Activated CD4-positive, alpha-beta memory T cell treated with anti-CD3 and anti-CD28 coated beads, Interleukin-2, amount 10 ng/mL, durations not matched to agents 7 days and 5 days (primary cell): ENCODE measurements around the gene CMBL. TPM values are rescaled to one million over a fixed set of nuclear protein-coding genes. Genes with fewer than 3 reads are reported as not detected.
A peak's percentile ranks its signal among the peaks of the same experiment; 100 is the strongest.
"Not testable (repeated sequence)": the region's sequence is repeated elsewhere in the genome, so short reads cannot be mapped to it uniquely, and the experiment has no call there.

Experiments used
- CTCF ChIA-PET: fragments of 350-600 bp; sonication (Branson Sonifier 250); formaldehyde crosslinking; loops from one replicate; lab custom pipeline; 2021; ENCODE audit warnings: antibody characterized with exemption, inconsistent platforms; lab: Charles Lee
- POLR2A ChIA-PET: fragments of 350-600 bp; sonication (Branson Sonifier 250); formaldehyde crosslinking; loops from one replicate; lab custom pipeline; 2021; ENCODE audit warnings: antibody characterized with exemption; lab: Charles Lee
- DNase-seq: peaks from one replicate; pipeline ENCODE4 v3.0.0-alpha.2; 2020
- H3K27ac Mint-ChIP-seq: one replicate; pipeline ENCODE4 v1.8.0; 2021; ENCODE audit warnings: mild to moderate bottlenecking, mixed read lengths
- H3K27me3 Mint-ChIP-seq: one replicate; pipeline ENCODE4 v1.8.0; 2021; ENCODE audit warnings: mixed read lengths
- H3K36me3 Mint-ChIP-seq: one replicate; pipeline ENCODE4 v1.8.0; 2021; ENCODE audit warnings: low read depth, mixed read lengths
- H3K4me1 Mint-ChIP-seq: one replicate; pipeline ENCODE4 v1.8.0; 2021; ENCODE audit warnings: mixed read lengths
- H3K4me3 Mint-ChIP-seq: one replicate; pipeline ENCODE4 v1.8.0; 2021; ENCODE audit warnings: mild to moderate bottlenecking, mixed read lengths
- H3K9me3 Mint-ChIP-seq: one replicate; pipeline ENCODE4 v1.8.0; 2021; ENCODE audit warnings: mixed read lengths
- total RNA-seq, 2 experiments: library from RNA; stranded (reverse); gene quantifications; one replicate each; pipeline ENCODE4 v1.2.3, GENCODE V29; 2021

Gene CMBL
- total RNA-seq, 2 experiments from 2014 or later: 1.7 to 2.0 TPM

DNA sequence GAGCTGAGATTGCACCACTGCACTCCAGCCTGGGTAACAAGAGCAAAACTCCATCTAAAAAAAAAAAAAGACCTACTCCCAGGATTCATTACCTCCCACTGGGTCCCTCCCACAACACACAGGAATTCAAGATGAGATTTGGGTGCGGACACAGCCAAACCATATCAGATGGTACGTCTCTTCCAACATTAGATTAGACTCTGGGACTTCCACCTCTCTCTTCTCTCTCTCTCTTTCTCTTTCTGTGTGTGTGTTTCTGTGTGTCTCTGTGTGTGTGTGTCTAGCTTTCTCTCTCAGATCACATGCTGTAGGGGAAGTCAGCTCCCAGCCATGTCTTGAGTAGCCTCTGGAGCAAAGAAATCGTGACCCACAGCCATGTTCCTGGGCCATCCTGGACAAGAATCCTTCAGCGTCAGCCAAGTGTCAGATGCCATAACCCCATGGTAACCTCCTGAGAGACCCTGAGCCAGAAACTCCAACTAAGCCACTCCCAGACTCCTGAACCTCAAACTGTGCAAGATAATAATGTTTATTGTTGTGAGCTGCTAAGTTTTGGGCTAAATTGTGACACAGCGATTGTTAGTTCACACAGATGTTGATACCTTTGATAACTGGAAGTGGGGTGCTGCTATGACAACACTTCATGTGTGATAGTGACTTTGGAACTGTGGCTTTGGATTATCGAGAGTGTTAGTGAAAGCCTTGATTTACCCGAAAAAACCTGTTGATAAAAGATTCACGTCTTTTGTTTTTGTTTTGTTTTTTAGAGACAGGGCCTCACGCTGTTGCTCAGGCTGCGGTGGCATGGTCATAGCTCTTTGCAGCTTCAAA lies 4.1 kb upstream of the CMBL start:
- peaks cover 19% of the 10 kb centered on the region for H3K4me1 Mint-ChIP-seq
- no peaks in the 10 kb centered on the region for H3K9me3 Mint-ChIP-seq
- ChIA-PET CTCF (interaction anchor here (2.7 kb wide), 1 partner anchor 28 kb away, joined by 10 read pairs; no protein-coding TSS in a partner anchor), POLR2A (no interaction called here)
- peaks cover 12% of the 10 kb centered on the region for H3K27me3 Mint-ChIP-seq
- no peak overlapping the region for H3K4me3 Mint-ChIP-seq
- peaks cover 6% of the 10 kb centered on the region for H3K36me3 Mint-ChIP-seq
- DNase-seq: no peak
- H3K27ac Mint-ChIP-seq: no peak overlapping the region

GRCh38 chr5:10310835-10311570 lies 3.3 kb upstream of the CMBL start:
- H3K27ac Mint-ChIP-seq, H3K4me3 Mint-ChIP-seq, H3K36me3 Mint-ChIP-seq, H3K9me3 Mint-ChIP-seq, POLR2A ChIA-PET, DNase-seq: not testable (repeated sequence)
- H3K4me1 Mint-ChIP-seq: peaks cover 19% of the 10 kb centered on the region
- H3K27me3 Mint-ChIP-seq: peaks cover 18% of the 10 kb centered on the region
- CTCF ChIA-PET: interaction anchor here (2.7 kb wide), 1 partner anchor 27 kb away, joined by 10 read pairs; no protein-coding TSS in a partner anchor

DNA sequence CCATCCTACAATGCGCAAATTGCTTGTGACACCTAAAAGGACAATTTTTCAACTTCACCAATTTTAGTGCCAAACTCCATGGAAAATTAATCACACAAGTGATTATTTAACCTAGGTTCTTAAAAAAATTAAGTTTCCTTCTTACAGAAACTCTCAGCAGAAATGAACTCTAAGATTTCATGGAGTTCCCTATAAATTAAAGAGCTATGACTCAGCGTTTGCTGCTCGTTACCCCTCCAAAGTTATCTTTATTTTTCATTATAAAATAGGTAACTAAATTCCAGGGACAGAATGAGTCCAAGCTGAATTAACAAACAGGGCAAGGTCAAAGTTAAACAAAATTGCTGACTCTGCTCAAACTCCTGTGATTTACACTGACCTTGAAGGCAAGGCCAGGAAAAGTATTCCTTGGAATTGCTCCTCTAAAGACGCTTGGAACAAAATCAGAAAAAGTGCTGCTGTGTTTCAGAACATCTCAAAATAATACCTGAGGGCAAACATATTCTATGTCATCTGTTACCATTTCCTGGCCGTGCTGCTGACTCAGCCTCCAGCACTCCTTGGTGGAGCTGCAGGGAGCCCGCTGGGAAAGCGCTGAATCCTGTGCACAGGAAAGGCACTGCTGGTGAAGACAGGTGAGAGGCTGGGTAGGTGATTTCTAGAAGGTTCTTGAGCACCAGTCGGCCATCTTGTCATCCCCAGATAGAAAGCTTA lies 2.5 kb upstream of the CMBL start:
- ChIA-PET POLR2A (no interaction called here), CTCF (interaction anchor here (2.7 kb wide), 1 partner anchor 26 kb away, joined by 10 read pairs; no protein-coding TSS in a partner anchor)
- peaks cover 6% of the 10 kb centered on the region for H3K36me3 Mint-ChIP-seq
- H3K27ac Mint-ChIP-seq: no peak overlapping the region
- DNase-seq: no peak
- peaks cover 19% of the 10 kb centered on the region for H3K27me3 Mint-ChIP-seq
- H3K4me3 Mint-ChIP-seq: no peak overlapping the region
- no peaks in the 10 kb centered on the region for H3K9me3 Mint-ChIP-seq
- peaks cover 19% of the 10 kb centered on the region for H3K4me1 Mint-ChIP-seq

GRCh38 chr5:10308844-10309243 lies 1.1 kb upstream of the CMBL start:
- H3K36me3 Mint-ChIP-seq: peaks cover 6% of the 10 kb centered on the region
- no peak for DNase-seq
- POLR2A ChIA-PET: interaction anchor here (0.9 kb wide), 1 partner anchor 44 kb away, joined by 3 read pairs; the partner anchor contains the start of gene MARCHF6
- peaks cover 19% of the 10 kb centered on the region for H3K27me3 Mint-ChIP-seq
- H3K9me3 Mint-ChIP-seq: no peaks in the 10 kb centered on the region
- CTCF ChIA-PET: no interaction called here
- H3K27ac Mint-ChIP-seq: no peak overlapping the region
- H3K4me3 Mint-ChIP-seq: no peak overlapping the region
- H3K4me1 Mint-ChIP-seq: peaks cover 19% of the 10 kb centered on the region

GRCh38 chr5:10306806-10307205 lies 896 bp downstream of the CMBL start:
- Mint-ChIP-seq H3K27me3 (peaks cover 19% of the 10 kb centered on the region), H3K36me3 (peaks cover 6% of the 10 kb centered on the region), H3K9me3 (no peaks in the 10 kb centered on the region), H3K4me3 (peak overlapping the region; percentile 75), H3K4me1 (peaks cover 19% of the 10 kb centered on the region), H3K27ac (no peak overlapping the region)
- CTCF ChIA-PET: no interaction called here
- POLR2A ChIA-PET: no interaction called here
- no peak for DNase-seq

DNA sequence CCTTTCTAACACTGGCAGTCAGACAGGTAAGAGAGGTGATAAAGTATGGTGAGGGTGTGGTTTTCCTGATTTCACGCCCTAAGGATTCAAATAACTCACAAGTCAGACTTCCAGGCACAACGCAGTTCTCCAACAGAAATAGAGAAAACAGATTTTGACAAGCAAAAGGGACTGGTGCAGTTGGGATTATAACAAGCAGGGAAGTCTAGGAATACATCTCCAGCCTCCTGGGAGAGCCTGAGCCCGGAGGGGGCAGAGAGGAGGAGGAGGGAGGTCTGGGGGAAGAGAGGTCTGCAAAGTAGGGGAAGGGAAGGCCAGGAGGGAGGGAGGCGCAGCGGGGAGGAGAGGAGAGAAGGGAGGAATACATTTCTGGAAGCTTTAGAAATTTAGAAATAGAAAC lies 1.6 kb downstream of the CMBL start:
- H3K9me3 Mint-ChIP-seq: no peaks in the 10 kb centered on the region
- ChIA-PET POLR2A (no interaction called here), CTCF (interaction anchor here (2.3 kb wide), 1 partner anchor 22 kb away, joined by 7 read pairs; no protein-coding TSS in a partner anchor)
- peaks cover 3% of the 10 kb centered on the region for H3K36me3 Mint-ChIP-seq
- no peak overlapping the region for H3K4me3 Mint-ChIP-seq
- H3K27me3 Mint-ChIP-seq: peaks cover 19% of the 10 kb centered on the region
- no peak overlapping the region for H3K27ac Mint-ChIP-seq
- H3K4me1 Mint-ChIP-seq: peaks cover 16% of the 10 kb centered on the region
- no peak for DNase-seq

DNA sequence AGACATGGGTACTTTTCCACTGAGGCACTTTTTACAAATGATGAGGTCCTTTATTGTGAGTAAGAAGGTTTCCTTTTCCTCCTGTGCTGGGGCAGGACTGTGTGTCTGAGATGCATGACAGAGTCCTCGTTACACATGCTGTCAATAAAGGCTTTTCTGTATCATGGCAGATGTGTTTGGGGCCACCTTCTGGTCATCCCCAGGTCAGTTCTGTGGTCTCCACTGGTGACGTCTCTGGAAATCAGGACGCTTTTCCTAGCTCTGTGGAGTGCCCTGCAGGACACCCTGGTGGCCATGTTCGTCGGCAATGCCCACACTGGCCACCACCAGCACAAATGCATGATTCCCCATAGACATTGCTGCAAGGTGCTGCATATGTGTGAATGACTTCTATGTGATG lies 2.8 kb downstream of the CMBL start:
- no peak for DNase-seq
- ChIA-PET POLR2A (no interaction called here), CTCF (interaction anchor here (2.3 kb wide), 1 partner anchor 21 kb away, joined by 7 read pairs; no protein-coding TSS in a partner anchor)
- Mint-ChIP-seq H3K9me3 (no peaks in the 10 kb centered on the region), H3K27me3 (peaks cover 19% of the 10 kb centered on the region), H3K4me1 (peaks cover 8% of the 10 kb centered on the region), H3K4me3 (no peak overlapping the region), H3K27ac (no peak overlapping the region), H3K36me3 (peaks cover 3% of the 10 kb centered on the region)

GRCh38 chr5:10303699-10304170 lies 4.0 kb downstream of the CMBL start:
- POLR2A ChIA-PET: no interaction called here
- H3K4me3 Mint-ChIP-seq: no peak overlapping the region
- H3K9me3 Mint-ChIP-seq: no peaks in the 10 kb centered on the region
- no peak overlapping the region for H3K27ac Mint-ChIP-seq
- DNase-seq: no peak
- H3K4me1 Mint-ChIP-seq: peaks cover 8% of the 10 kb centered on the region
- CTCF ChIA-PET: interaction anchor here (2.3 kb wide), 1 partner anchor 20 kb away, joined by 7 read pairs; no protein-coding TSS in a partner anchor
- H3K36me3 Mint-ChIP-seq: peaks cover 3% of the 10 kb centered on the region
- H3K27me3 Mint-ChIP-seq: peaks cover 17% of the 10 kb centered on the region

DNA sequence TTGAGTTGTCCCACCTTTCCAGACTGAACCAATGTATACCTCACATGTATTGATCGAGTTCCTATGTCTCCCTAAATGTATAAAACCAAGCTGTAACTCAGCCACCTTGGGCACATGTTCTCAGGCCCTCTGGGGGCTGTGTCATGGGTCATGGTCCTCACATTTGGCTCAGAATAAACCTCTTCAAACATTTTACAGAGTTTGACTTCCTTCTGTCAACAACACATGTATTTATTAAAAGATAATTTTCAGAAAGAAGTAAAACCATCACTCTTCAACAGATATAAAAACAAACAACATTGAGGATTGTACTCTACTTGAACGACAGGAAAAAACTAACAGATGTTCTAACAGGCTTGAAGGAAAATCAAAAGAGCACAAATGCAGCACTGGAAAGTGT lies 4.5 kb downstream of the CMBL start:
- POLR2A ChIA-PET: no interaction called here
- CTCF ChIA-PET: interaction anchor here (0.7 kb wide), 1 partner anchor 11 kb away, joined by 3 read pairs; no protein-coding TSS in a partner anchor

GRCh38 chr5:10301842-10302610 lies 5.7 kb downstream of the CMBL start:
- Mint-ChIP-seq H3K36me3 (no peaks in the 10 kb centered on the region), H3K9me3 (no peaks in the 10 kb centered on the region), H3K27me3 (peaks cover 9% of the 10 kb centered on the region), H3K4me1 (peaks cover under 1% of the 10 kb centered on the region), H3K4me3 (no peak overlapping the region), H3K27ac (no peak overlapping the region)
- ChIA-PET POLR2A (interaction anchor here (0.7 kb wide), 1 partner anchor 160 kb away, joined by 4 read pairs; no protein-coding TSS in a partner anchor), CTCF (interaction anchor here (1.0 kb wide), 1 partner anchor 18 kb away, joined by 5 read pairs; no protein-coding TSS in a partner anchor)
- DNase-seq: no peak

More for the DNA sequence above, 4.5 kb downstream of the CMBL start:
- Mint-ChIP-seq H3K36me3 (peaks cover 3% of the 10 kb centered on the region), H3K27me3 (peaks cover 15% of the 10 kb centered on the region), H3K9me3 (no peaks in the 10 kb centered on the region), H3K27ac (no peak overlapping the region), H3K4me3 (no peak overlapping the region), H3K4me1 (peaks cover 7% of the 10 kb centered on the region)
- DNase-seq: no peak

- no peak overlapping the region for H3K4me3 Mint-ChIP-seq
- CTCF ChIA-PET: interaction anchor here (1.0 kb wide), 1 partner anchor 17 kb away, joined by 5 read pairs; no protein-coding TSS in a partner anchor
- H3K27ac Mint-ChIP-seq: no peak overlapping the region
- no peak for DNase-seq
- H3K27me3 Mint-ChIP-seq: peaks cover 2% of the 10 kb centered on the region
- POLR2A ChIA-PET: no interaction called here
- H3K9me3 Mint-ChIP-seq: no peaks in the 10 kb centered on the region
- H3K4me1 Mint-ChIP-seq: no peaks in the 10 kb centered on the region
- H3K36me3 Mint-ChIP-seq: no peaks in the 10 kb centered on the region
Measured at GRCh38 chr5:10301266-10301665, 6.4 kb downstream of the CMBL start.

- no peak for DNase-seq
- Mint-ChIP-seq H3K36me3 (no peaks in the 10 kb centered on the region), H3K4me1 (no peaks in the 10 kb centered on the region), H3K4me3 (no peak overlapping the region), H3K27me3 (no peaks in the 10 kb centered on the region), H3K27ac (no peak overlapping the region), H3K9me3 (no peaks in the 10 kb centered on the region)
- CTCF ChIA-PET: no interaction called here
- POLR2A ChIA-PET: no interaction called here
Measured at GRCh38 chr5:10300246-10300645, 7.5 kb downstream of the CMBL start.
